NAMALWA (cell line): ENCODE measurements around the gene RAPGEF4.

Source experiments
- DNase-seq: peaks from one replicate; pipeline ENCODE4 v3.0.0-alpha.2; 2015; ENCODE audit warnings: low spot score

The RAPGEF4 gene

DNA sequence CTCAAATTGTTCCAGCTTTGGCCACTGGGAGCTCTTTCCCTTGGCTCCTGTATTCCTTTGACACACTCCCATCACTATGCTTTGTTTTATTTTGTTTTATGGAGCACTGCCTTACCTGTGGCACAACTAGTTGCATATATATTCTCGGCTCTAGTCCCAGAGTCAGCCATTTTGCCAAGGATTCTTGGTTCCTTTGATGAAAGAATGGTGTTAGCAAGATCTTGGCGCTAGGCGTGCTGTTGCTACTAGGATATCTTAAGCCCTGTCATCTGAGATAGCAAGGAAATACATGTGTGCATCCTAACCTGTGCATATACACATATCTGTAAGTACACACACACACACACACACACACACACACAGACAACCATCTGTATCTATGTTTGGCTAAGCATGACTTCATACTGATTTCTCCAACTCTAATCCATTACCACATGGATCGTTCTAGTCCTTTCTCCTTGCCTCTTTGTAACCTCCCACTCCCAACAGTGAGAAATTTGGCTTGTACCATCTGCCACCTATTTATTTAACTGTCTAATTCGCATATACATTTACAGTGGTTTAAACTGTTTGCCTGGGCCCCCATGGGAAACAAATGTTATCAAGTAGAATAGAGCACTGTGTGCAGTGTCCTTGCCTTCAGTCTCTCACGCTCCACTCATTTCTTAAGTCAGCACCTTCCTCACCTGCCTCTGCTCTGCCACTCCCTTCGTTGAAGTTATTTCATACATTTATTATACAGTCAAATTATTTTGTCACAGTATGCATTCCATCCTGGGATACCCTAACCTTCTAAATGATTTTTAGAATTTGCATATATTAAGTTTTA lies 202.5 kb downstream of the RAPGEF4 start:
- no peak for DNase-seq

DNA sequence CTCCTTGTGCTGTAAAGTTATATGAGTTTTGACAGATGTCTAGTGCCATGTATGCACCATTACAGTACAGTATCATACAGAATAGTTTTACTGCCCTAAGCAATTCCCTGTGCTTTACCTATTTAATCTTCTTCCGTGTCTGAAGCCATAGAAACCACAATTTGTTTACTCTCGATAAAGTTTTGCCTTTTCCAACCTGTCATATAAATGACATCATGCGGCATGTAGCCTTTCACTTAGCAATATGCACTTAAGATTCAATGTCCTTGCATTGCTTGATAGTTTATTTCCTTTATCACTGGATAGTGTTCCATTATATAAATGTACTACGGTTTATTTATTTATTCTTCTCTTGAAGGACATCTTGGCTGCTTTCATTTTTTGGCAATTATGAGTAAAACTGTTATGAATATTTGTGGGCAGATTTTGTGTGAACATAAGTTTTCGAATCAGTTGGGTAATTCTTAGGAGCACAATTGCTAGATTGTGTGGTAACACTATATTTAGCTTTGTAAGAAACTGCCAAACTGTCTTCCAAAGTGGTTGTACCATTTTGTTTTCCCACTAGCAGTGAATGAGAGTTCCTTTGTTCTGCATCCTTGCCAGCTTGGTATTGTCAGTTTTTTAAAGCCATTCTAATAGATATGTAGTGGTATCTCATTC lies 203.2 kb downstream of the RAPGEF4 start:
- DNase-seq, result no peak

DNA sequence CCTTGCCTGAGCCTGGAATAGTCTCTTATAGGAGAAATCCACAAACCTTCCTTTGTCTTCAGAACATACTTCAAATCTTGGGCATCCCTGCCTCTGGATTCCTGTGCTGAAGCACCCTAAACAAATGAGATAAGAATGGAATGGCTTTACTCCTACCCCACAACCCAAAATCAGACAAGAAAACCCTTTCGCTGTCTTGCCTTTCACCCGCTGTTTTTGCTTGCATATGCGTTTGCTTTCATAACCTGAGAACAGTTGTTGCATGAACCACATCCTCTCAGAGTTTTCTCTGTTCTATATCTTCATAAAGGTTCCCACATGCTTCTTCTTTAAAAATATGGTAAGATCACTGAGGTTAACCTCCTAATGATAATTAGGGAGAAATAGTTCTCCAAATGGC lies 207.9 kb downstream of the RAPGEF4 start:
- no peak for DNase-seq

DNA sequence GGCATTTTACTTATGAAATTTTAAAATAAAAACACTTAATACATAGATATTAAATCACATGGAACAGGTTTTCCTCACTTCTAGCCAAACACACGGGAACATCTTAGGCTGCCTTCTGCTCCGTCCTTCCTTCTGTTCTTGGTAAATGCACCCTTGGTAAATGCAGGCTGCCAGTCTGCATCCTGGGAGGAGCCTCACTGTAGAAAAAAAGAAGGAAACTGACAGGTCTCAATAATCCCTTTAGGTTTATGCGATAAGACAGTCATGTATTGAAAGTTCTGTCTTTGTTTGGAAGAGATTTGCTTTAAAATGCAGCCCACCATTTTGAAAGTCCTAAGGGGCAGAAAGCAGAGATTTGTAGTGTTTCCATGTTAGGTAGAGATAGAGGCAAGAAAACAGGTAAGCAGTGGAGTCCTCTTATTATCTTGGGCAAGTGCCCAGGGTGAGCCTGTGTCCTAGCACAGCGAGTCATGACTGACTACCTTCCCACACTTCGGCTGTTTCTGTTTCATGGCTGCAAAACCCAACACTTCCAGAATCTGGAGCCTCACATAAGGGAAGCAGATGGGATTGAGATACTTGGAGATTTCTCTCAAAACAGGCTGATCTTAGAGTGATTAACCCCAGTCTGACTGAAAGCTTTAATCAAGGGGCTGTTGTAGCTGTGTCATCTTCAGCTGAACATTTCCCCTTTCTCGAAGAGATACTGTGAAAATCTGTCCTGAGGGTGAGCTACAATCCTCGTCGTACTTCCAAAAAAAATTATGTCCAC lies 208.6 kb downstream of the RAPGEF4 start:
- no peak for DNase-seq

DNA sequence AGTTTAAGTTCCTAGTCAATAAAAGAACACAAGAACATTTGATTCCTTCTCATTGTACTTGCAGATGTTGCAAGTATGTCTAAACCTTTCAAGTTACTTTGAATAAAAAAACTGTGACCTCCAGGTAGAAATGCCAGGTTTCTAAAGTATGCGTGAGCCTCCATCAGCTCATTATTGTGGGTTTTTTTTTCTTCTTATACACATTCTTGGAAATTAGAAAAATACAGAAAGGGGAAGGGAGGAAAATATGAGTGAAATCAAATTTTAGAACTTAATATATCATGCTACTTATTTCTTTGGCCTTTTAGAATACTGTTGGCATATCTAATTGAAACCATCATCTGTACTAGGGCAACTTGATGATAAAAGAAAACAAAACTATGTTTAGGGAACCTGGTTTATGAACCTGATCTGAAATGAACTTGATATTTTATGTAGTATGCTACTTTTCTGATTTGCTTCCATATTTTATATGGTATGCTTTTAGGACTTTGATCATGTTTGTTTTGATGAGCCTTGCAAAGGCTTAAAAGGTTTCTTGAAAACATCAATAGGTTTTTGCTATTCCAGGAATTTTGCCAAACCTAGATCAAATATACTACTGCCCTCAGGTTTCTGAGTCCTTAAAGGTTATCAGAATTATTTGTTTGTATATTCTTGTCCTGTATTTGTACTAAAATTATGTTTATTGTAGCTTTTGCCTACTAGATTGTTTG lies 209.3 kb downstream of the RAPGEF4 start:
- DNase-seq, result no peak

DNA sequence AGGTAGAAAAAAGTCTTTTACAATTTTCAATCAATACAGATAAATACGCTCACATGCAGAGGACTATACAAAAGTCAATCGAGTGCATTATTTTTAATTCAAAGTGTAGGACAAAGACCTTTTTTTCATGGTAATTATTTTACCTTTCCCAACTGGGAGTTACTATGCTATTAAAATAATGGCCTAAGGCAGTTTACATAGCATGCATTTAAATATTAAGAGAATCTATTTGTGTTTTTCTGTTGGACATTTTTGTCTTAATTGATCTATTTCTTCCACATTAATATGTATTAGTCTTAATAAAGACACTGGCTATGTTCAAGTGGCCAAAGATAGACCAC lies 209.8 kb downstream of the RAPGEF4 start:
- DNase-seq, result no peak

DNA sequence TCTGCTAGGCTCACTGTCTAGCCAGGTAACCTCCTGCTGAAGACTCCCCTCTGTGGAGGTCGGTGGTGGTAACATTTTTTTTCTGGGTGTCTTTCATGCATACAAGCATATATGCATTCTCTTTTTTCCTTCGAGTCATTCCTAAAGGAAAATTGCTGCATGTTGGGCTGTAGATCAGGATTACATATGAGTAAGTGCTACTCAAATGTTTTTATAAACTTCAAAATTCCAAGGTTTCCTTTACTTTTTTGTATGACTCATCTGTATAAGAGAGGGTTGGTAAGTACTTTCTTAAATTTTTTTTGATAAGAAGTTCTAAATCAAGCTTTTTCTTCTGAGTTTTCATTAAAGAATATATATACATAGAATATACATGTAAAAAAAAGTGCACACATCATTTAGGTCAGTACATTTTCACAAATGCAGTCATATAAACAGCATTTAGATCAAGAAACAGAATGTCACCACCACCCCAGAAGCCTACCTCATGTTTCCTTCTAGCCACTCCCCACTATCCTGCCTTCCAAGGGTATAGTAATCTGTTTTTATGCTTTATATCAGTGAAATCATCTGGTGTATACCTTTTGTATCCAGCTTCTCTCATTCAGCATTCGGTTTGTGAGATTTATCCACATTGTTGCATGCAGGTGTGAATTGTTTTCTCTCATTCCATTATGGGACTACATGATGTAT lies 212.0 kb downstream of the RAPGEF4 start:
- DNase-seq, result no peak

DNA sequence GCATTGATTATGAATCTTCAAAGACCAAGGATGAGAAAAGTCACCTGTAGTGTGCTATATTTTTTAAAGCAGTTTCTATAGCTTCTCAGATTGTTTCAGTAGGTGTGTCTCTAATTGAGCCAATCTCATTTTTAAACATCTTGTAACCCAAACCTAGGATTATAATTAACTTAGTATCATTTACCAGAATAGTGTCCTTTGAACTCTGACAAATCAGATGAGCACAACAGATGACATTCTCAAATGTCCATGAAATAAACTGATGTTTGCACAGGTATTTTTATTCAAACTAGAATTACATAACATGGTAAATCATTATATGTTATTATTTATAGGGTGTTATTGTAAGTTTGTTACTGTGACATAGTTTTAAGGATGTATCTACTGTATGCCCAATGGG lies 213.9 kb downstream of the RAPGEF4 start:
- no peak for DNase-seq

DNA sequence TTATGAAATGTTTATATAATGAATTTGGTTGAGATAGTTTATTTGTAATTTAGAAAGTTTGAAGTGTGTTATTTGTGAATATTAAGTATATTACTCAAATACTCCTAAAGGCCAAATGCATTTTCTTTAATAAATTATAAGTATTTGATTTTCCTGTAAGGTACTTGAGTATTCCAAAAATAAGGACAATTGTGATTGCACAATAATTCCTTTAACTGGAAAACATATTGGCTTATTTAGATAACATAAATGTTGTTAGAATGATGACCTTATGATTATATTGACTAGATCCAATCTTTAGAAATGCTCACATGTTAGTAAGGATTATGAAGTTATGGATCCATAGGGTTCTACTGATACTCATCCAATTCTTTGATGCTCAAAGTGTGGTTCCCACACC lies 214.9 kb downstream of the RAPGEF4 start:
- DNase-seq, result no peak

DNA sequence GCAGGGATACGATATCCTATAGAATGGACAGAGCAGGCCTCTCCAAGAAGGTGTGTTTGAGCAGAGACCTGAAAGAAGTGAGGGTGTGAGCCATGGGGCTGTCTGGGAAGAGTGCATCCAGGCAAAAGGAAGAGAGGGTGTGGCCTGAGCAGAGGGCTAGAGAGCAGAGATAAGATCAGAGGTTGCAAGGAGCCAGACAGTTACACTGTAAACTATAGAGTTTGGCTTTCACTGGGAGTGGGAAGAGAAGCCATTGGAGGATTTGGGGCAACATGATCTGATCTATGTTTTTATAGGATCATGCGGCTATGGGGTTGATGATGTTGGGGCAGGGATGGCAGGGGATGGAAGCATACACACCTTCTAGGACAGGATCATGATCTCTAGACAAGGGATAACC lies 215.9 kb downstream of the RAPGEF4 start:
- DNase-seq, result no peak

DNA sequence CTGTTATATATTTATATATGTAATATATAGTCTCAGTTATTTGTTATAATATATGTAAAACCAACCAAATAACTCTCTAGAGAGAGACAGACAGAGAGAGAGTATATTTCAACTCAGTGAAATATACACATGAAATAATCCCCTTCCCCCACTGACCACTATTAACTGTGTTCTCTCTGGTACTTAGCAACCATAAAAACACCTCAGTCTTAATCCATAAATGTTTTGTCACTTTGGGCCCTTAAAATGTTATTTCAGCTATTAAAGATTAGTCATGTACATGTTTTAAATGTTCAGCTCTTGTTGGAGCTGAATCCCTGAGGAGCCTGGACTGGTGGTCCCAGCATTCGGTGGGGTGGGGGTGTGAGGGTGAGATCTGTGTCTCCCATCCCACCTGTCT lies 217.8 kb downstream of the RAPGEF4 start:
- no peak for DNase-seq

DNA sequence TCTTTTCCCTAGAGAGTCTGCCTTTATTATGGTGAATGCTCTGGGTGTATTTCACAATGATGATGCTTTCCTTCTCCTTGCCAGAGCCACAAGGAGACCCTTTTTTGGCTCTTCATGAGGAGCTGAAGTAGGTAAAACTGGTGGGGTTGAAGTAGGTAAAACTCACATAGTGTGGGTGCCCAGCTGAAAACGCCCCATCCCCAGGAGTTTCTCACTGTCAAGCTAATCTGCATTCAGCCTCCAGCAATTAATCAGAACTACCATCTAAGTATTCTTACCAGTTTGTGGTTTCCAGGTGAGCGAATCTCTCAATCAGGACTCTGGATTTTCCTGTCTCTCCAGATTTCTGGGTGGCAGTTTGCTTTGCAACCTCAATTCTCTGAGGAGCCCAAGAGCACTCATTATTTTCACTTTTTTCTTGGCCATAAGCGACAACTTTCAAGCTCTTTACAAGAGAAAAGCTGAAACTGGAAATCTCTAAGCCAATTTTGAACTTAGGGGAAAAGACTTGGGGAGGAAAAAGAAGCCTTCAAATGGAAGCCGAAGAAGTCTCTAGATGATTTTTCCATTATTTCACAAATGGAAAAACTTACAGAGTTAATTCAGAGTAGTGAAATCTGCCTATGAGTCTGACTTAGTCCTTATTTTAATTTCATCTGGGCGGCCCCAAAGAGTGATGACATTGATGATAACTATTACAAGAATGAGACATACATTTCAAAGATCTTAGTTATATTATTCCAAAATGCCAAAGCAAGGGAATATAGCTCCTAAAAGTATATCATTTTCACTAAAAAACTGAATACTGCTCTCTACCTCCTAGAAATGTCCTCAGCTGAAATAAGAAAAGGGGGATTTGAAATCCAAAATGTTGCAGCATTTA lies 218.6 kb downstream of the RAPGEF4 start:
- DNase-seq, result no peak

DNA sequence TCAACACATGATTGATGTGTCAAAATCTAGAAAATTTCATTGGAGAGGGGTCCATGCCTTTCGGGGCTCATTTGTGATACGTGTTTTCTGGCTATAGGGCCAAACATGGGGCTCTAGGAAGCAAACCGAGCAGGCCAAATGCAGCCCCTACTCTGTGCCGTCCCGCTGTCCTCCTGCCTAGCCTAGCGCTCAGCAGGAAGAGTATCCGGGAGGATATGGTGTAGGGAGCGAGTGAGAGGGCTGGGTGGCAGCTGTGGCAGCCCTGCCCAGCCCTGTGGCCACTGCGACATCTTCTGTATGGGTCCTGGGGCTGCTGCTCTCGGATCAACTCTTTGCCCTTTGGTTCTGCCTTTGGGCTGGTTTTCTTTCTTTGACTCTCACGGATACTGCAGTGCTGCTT lies 219.9 kb downstream of the RAPGEF4 start:
- DNase-seq, result no peak

DNA sequence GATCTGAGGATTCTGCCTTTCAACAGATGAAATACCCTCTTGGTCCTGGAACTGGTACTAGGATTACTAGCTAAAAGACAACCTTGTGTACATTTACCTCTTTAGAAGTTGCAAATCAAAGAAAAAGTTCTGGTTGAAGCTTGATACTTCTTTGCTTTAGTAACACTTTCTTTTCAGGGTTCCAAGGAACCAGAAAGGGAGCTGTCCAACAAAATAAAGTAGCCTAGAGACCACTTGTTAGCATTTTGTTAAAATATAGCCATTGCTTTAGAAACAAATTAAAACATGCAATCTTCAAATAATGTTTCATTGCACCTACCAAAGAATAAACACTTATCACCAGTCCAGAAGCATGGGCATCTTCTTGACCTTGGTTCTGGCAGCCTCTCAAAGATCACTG lies 222.1 kb downstream of the RAPGEF4 start:
- DNase-seq, result no peak

DNA sequence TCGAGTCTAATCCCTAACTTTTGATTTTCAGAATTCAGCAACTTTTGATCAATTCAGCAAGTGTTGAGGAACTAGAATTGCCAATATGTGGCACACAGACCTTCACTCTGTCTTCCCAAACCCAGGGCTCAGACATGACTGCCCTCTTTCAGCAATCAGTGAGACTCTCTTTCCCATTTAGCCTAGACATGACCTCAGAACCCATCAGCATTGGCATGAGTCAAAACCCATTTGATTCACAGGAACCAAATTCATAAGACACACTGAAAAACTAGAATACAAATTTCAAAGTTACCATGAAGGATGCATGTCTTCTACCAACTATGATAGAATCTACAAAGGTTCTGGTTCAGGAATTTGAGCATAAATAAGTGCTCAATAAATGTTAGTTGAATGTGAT lies 226.4 kb downstream of the RAPGEF4 start:
- DNase-seq, result no peak

DNA sequence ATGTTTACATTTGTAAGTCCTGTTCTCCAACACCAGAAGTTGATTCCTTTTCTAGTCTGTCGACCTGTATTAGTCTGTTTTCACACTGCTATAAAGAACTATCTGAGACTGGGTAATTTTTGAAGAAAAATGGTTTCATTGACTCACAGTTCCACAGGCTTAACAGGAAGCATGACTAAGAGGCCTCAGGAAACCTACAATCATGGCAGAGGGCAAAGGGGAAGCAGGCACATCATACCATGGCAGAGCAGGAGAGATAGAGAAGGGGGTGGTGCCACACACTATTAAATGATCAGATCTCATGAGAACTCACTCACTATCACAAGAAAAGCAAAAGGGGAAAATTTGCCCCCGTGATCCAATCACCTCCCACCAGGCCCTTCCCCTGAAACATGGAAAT lies 227.2 kb downstream of the RAPGEF4 start:
- no peak for DNase-seq

DNA sequence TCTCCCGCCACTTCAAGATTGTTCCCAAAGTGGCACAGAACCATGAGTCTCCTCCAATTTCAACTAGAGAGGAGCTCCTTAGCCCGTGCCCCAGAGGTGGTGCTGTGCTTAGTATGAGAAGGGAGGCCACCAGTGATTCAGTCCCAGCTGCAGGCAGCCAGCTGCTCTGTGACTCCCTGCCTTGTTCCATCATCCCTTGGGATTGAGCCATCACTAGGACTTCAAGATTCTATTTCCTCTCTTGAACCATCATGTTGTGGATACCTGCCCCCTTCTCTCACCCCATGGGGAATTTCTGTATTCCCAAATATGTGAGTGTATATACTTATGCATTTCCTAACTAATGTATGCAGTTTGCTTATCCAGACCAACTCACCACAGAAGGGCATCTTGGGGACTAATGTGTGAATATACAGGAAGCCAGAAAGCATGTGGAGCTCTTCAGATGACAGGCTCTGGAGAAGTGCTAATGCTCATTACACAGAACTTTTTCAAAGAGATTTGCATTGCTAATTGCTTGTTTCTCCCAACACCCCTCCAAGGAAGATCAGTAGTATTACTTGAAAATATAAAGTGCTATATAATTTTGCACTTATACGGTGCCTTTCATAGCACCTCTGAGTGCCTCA lies 229.0 kb downstream of the RAPGEF4 start:
- DNase-seq, result no peak

DNA sequence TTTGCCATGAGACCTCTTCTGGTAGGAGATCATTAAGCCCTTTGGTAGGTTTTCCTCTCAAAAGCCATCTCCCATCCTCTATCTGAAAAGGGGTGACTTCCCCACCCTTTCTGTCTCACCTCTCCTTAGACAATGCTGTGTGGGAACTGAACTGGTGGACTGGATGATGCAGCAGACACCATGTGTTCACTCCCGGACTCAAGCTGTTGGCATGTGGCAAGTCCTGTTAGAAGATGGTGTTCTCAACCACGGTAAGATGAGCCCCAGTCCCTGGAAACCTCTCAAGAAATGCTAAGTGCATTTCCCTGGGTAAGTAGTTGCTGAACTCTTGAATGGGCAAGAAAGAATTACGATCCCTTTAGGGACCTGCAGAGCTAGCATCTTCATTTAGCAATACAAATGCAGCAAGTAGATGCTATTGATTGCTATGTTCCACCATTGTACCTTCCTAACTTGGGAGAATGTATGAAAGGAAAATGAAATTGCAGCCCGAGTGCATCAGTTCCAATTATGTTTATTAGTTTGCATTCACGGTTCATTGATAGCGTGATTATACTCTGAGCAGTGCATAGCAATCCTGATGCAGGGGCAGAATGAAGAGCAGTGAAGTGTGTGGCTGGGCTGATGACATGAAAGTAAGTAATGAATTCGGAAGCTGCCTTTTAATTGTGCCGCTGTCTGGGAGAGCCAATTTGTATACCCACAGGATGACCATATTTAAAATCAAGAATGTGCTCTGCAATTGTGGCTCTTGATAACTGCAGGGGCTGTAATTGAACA lies 230.0 kb downstream of the RAPGEF4 start:
- no peak for DNase-seq
